Measurements from ENCODE around the gene BRD3. TPM values are rescaled to one million over a fixed set of nuclear protein-coding genes. Genes with fewer than 3 reads are reported as not detected.

BRD3 gene
- polyA plus RNA-seq, 1 donor (not counting 4 experiments of a cell fraction or from before 2014, with no cell fraction given) = 3.3 TPM

GRCh38 chr9:134048582-134048968 lies 19.3 kb downstream of the BRD3 start:
- Histone ChIP-seq H3K27ac (ENCODE audit: control insufficient read depth, insufficient read depth, low read length) (no peak overlapping the region), H3K4me1 (ENCODE audit: control insufficient read depth, extremely low read depth, insufficient read depth, low read length) (no peaks in the 10 kb centered on the region), H3K4me2 (ENCODE audit: control insufficient read depth, extremely low read depth, insufficient read depth, low read depth, low read length) (no peak overlapping the region), H4K20me1 (ENCODE audit: control insufficient read depth, extremely low read depth, insufficient read depth, low read length) (no peaks in the 10 kb centered on the region), H3K79me2 (ENCODE audit: control insufficient read depth, insufficient read depth, low read length) (peaks cover under 1% of the 10 kb centered on the region), H3K9ac (ENCODE audit: control insufficient read depth, extremely low read depth, insufficient read depth, low read length) (no peak overlapping the region), H3K27me3 (ENCODE audit: control insufficient read depth, extremely low read depth, insufficient read depth, low read length) (no peaks in the 10 kb centered on the region), H3K9me1 (ENCODE audit: control insufficient read depth, extremely low read depth, insufficient read depth, low read length) (no peaks in the 10 kb centered on the region), H2AFZ (ENCODE audit: control insufficient read depth, low read length) (no peak overlapping the region), H3K4me3 (ENCODE audit: control insufficient read depth in 2 of 3, extremely low read depth in 1 of 3, insufficient read depth in 2 of 3, low read depth in 1 of 3, low read length in 3 of 3) (no peak overlapping the region), H3K36me3 (ENCODE audit: control insufficient read depth in 2 of 2, extremely low read depth in 1 of 2, insufficient read depth in 2 of 2, low read length in 2 of 2) (peaks cover 15 to 20% of the 10 kb centered on the region in 2 experiments), H3K9me3 (ENCODE audit: control insufficient read depth, low read depth, low read length) (no peaks in the 10 kb centered on the region)
- FAIRE-seq = no peak
- no peak for DNase-seq (ENCODE audit: low read depth, low spot score)
- dilution Hi-C loops (cut with MboI; ENCODE audit: extremely low pct_ligation_motif_present, low sequenced_read_pairs) = no loop called here
- no peak for TF ChIP-seq CTCF (optimal IDR thresholded peaks at IDR 0.05 in 1 of 3, IDR thresholded peaks at IDR 0.05 in 1 of 3, conservative IDR thresholded peaks at IDR 0.05 in 1 of 3; ENCODE audit: extremely low read depth in 1 of 3, insufficient read depth in 2 of 3, low read length in 3 of 3)

- H3K9me3 ChIP-seq (ENCODE audit: control insufficient read depth, low read depth, low read length) = no peaks in the 10 kb centered on the region
- FAIRE-seq = no peak
- no peak overlapping the region for H2AFZ ChIP-seq (ENCODE audit: control insufficient read depth, low read length)
- no peak overlapping the region for H3K4me3 ChIP-seq (ENCODE audit: control insufficient read depth in 2 of 3, extremely low read depth in 1 of 3, insufficient read depth in 2 of 3, low read depth in 1 of 3, low read length in 3 of 3)
- H3K9me1 ChIP-seq (ENCODE audit: control insufficient read depth, extremely low read depth, insufficient read depth, low read length) = no peaks in the 10 kb centered on the region
- H3K27ac ChIP-seq (ENCODE audit: control insufficient read depth, insufficient read depth, low read length) = no peak overlapping the region
- DNase-seq (ENCODE audit: low read depth, low spot score) = no peak
- H4K20me1 ChIP-seq (ENCODE audit: control insufficient read depth, extremely low read depth, insufficient read depth, low read length) = no peaks in the 10 kb centered on the region
- no peaks in the 10 kb centered on the region for H3K27me3 ChIP-seq (ENCODE audit: control insufficient read depth, extremely low read depth, insufficient read depth, low read length)
- no peak for TF ChIP-seq EZH2 (IDR thresholded peaks at IDR 0.05; ENCODE audit: low read length)
- TF ChIP-seq CTCF (optimal IDR thresholded peaks at IDR 0.05 in 1 of 3, IDR thresholded peaks at IDR 0.05 in 1 of 3, conservative IDR thresholded peaks at IDR 0.05 in 1 of 3; ENCODE audit: extremely low read depth in 1 of 3, insufficient read depth in 2 of 3, low read length in 3 of 3) = no peak
- H3K4me2 ChIP-seq (ENCODE audit: control insufficient read depth, extremely low read depth, insufficient read depth, low read depth, low read length) = no peak overlapping the region
- H3K4me1 ChIP-seq (ENCODE audit: control insufficient read depth, extremely low read depth, insufficient read depth, low read length) = no peaks in the 10 kb centered on the region
- dilution Hi-C loops (cut with MboI; ENCODE audit: extremely low pct_ligation_motif_present, low sequenced_read_pairs) = no loop called here
- H3K36me3 ChIP-seq (ENCODE audit: control insufficient read depth in 2 of 2, extremely low read depth in 1 of 2, insufficient read depth in 2 of 2, low read length in 2 of 2) = peaks cover 14 to 19% of the 10 kb centered on the region in 2 experiments
- no peaks in the 10 kb centered on the region for H3K79me2 ChIP-seq (ENCODE audit: control insufficient read depth, insufficient read depth, low read length)
- H3K9ac ChIP-seq (ENCODE audit: control insufficient read depth, extremely low read depth, insufficient read depth, low read length) = no peak overlapping the region
These were observed 19.8 kb downstream of the BRD3 start for GRCh38 chr9:134047868-134048581.
